Dermis microvascular lymphatic vessel endothelial cell (primary cell): ENCODE measurements around the gene CCDC183. TPM values are rescaled to one million over a fixed set of nuclear protein-coding genes. Genes with fewer than 3 reads are reported as not detected.
"Not testable (repeated sequence)": the region's sequence is repeated elsewhere in the genome, so short reads cannot be mapped to it uniquely, and the experiment has no call there.

ENCODE experiments used
- DNase-seq, 2 donors: peaks; one replicate each; pipeline versions ENCODE4 v3.0.0 to v3.0.0-alpha.2; 2010; ENCODE audit warnings: low read depth in 2 of 2
- total RNA-seq: library from RNA; depleted of rRNA; stranded (reverse); fragments of >200 nt; gene quantifications from 2 replicates; pipeline ENCODE4 v1.2.1, GENCODE V29; 2014

Gene CCDC183
- total RNA-seq, 1 donor from 2014 or later, result 0.26 TPM

DNA sequence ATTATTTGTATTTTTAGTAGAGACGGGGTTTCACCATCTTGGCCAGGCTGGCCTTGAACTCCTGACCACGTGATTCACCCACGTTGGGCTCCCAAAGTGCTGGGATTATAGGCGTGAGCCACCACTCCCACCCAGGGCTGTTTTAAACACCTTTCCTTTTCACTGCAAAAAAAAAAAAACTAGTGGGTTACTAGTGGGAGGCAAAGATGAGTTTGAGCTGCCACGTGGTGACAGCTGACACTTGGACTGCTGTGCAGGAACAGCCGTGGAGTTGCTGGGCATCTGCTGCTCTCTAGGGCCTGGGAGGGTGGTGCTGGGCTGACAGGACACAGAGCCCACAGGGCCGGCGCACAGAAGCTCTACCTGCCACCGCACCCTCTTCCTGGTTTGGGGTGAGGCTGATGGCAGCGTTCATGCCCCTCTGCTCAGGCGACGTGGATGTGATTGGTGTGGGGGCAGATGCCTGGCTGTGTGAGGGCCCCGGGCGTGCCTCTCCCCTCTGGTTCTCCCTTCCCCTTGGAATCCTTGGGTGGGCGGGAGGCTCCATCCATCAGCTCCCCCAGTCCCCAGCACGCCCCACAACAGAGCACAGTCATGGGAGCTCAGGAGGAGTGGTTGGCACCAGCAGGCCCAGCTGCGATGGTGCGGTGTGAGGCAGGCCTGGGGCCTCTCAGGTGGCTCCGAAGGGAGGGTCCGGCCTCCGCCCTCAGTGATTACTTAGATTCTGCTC is 28.5 kb downstream of the CCDC183 start:
- DNase-seq, result no peak

DNA sequence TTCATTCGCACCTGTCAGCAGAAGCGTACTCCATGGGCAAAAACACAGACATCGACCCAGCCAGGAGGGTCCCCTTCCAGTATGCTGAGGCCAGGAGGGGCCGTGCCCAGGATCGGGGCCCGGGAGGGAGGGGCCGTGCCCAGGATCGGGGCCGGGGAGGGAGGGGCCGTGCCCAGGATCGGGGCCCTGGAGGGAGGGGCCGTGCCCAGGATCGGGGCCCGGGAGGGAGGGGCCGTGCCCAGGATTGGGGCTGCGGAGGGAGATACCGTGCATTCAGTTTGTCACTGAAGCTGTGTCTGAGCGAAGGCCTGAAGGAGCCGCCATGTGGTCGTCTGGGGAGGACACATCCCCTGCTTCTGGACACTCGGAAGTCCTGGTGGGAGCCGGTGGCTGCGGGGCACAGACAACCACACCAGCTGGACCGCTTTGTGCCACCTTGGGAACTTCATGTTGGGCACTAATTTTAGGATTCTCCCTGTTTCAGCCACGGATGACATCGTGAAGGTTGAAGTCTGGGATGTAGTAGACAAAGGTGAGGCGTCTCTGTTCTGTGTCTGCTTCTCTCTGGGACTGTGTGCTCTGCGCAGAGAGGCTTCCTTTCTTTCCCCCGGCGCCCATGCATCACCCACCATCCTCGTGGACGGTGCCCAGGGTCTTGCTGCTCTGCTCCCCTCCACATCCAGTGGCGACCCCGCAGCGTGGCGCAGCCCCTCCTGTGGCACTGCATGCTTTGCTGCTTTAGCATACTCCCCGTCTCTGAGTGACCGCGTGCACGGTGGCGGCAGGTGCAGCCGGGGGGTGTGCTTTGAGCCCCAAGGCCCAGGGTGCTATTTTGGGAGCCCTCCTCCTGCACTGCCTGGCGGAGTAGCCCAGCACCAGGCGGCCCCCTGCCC is 29.4 kb downstream of the CCDC183 start:
- DNase-seq, result no peak

DNA sequence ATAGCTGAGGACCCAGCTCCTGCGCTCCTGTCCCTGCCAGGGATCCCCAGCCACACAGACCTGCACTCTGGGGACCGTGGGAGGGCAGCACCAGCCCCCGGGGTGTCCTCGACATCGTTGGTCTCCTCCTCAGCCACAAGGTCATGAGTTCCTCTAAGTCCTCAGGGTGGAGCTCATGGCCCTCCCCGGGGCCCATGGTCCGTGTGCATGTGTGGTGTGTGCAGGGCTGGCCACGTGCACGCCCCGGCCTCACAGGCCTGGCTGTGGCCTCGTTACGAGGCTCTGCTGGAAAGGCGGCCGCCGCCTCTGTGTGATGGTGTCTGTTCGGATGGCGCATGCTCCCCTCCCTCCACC is 30.0 kb downstream of the CCDC183 start:
- DNase-seq, result no peak

DNA sequence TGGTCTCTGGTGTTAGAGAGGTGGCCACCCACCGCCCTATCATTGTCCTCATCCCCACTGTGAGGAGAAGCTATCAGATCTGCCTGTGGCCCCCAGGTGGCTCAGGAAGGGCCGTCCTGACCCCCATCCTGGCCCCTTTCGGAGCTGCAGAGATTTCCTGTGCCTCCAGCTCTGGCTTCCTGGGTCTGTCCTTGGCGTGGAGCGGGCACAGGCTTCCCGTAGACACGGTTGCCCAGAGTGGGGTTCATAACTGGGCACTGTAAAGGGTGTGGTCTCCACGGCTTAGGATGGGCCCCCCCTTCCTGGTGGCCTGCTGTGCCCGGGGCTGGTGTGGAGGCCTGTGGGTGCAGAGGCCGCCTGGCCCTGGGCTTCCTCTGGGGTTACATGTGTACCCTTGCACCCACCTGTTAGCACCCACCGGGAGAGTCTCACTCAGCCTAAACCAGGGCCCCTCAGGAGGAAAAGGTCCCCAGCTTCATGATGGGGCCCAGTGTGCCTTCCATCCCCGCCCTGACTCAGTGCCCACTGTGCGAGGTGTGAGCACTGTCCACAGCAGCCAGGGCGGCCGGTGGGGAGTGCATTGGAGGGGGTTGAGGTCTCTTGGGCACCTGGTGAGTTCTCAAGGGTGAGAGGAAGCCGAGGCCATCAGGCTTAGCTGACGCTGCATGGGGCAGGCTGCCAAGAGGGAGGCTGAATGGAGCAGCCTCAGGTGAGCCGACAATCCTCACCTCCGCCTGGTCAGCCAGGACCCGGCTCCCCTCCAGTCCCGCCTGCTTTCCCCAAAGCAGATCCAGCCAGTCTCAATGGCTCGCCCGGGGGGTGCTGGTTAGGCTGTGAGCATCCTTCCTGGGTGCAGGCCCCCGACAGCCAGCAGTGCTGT is 30.8 kb downstream of the CCDC183 start:
- DNase-seq, result no peak

DNA sequence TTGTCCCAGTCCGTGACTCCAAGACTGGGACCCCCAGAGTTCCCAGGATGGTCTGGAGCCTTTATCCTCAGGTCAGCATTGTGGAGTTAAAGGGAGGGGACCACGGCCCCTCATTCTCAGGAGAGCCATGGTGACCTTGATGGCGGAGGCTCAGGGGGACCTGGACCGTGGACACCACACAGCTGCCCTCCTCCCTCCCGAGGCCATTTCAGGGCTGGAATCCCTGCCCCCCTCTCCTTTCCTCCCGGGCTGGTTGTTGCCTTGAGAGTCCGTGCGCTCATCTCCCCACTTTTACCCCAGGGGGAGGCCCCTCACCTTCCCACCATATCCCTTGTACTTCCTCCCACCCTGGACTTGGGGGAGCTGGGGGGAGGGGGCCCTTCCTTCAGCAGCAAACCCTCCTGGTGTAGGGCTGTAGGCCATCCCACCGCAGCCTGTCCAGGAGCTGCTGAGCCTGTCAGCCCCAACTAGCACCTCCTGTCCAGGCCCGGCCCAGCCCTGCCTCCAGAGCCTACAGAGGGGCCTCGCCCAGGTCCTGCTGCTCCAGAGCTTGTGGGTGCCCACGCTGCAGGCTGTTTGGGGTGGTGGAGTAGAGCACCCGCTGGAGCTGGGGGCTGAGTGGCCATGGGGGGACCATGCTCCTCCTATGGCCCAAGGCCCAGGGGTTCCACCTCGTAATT is 31.8 kb downstream of the CCDC183 start:
- DNase-seq, result no peak

DNA sequence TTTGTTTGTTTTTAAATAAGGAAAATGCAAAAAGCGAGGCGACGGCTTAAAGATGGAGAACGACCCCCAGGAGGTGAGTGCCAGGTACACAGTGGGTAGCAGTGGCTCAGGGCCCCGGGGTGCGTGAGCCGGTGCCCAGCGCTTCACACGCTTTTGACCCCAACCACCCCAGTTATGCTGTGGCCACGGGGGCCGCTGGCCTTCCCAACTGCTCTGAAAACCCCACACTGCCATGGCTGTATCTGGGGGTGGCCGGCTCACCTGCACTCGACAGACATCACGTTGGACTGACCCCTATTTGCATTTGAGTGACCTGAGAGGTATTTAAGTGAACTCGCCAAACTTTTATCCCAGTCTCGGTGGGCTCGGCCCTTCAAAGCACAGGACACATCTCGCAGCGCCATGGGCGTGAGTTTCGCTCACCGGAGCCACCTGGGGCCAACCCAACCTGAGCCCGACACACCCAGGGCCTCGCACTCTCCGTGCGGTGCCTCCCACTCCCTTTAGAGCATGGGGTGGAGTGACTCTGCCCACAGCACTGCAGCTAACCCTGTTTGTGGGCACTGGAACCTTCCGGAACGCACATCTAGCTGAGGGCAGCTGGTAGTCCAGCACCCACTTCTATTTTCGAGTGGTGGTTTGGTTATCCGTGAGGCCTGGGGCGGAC is 32.5 kb downstream of the CCDC183 start:
- no peak for DNase-seq

DNA sequence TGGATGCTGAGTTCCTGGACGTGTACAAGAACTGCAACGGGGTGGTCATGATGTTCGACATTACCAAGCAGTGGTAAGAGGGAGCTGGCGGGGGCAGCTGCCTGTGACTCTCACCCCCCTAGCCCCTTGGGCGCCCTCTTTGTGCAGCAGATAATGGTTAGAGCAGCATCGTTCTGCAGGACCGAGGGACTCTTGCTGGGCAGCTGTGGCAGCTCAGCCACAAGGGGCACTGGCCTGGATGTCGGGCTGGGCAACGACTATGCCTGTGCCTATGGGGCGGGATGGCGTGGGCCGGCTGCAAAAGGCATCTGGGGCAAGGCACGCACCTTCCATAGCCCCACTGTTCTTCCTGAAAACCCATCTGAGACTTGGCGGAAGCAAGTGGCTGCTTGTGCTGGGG is 33.3 kb downstream of the CCDC183 start:
- no peak for DNase-seq

DNA sequence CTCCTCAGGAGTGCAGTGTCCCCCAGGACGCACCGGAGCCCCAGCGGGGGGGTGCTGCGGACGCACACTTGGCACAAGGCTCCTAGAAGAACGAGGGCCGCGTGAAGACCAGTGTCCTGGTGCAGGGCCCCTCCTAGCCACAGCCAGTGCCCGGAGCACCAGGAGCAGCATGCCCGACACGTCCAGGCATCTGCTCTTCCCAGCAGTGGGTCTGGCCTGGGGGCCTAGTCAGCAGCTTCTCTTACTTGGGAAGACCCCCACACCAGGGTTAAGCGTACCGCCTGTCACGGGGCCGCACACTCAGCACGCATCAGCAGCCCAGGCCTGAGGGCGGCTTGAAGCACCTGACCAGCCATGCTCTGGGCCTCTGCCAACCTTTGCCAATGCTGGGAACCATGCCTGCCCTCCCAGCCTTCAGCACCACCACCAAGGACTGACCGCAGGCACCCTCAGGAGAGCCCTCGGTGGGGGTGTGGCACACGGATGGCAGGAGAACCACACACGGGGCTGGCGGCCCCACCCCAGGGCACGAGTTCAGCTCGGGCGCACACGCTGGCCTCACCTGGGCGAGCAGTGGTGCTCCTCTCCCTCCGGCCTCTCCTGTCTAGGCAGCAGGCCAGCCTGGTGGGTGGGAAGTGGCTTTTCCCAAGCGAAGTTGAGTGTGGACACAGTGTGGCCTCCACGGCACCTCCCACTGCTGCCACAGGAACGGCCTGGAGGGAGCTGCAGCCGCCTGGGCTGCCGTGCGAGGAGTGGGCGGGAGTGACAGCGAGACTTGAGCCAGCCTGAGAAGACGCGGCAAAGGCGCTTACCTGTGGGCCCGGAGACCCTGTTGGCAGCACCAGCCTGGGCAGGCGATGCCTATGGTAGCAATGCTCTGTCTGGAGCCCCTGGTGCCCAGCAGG is 34.1 kb downstream of the CCDC183 start:
- DNase-seq, result no peak

DNA sequence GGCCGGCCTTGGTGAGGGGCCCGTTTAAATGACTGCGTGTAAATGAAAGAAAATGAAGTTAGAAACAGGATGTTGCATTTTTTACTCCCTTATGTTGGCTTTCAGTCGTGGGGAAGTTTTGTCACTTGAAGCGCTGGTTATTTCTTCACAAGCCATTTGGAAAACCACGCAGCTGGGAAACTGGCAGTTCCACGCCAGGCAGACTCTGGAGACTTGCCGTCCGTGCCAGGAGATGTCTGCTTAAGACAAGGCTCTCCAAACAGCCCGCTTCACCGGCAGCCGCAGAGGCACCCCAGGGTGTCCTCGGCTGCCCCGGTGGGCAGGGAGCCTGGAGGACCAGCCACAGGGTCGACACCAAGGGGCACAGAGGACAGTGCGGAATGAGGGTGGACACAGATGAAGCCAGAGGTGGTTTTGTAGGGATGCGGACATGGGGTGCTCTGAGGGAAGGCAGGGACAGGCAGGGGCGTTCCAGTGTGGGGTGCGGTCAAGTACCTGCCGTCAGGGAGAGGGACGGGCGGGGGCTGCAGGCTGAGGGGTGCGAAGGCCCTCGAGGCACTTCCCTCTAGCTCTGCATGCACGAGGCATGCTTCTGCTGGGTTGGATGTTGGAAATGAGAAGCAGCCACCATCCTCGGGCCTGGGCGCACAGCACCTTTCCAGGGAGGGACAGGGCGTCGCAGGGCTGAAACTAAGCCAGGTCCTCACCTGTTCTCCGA is 35.0 kb downstream of the CCDC183 start:
- no peak for DNase-seq

DNA sequence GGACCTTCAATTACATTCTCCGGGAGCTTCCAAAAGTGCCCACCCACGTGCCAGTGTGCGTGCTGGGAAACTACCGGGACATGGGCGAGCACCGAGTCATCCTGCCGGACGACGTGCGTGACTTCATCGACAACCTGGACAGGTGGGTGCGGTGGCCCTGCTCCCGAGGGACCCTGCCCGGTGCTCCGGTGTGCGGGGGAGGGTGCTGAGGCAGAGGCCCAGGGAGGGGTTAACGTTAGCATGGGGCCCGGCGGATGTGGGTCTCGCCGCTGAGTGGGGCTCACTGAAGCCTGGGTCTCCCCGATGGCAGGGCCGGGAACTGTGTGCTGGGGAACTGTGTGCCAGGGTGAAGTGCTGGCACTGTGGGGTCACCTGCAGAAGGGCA is 35.6 kb downstream of the CCDC183 start:
- DNase-seq, result no peak

DNA sequence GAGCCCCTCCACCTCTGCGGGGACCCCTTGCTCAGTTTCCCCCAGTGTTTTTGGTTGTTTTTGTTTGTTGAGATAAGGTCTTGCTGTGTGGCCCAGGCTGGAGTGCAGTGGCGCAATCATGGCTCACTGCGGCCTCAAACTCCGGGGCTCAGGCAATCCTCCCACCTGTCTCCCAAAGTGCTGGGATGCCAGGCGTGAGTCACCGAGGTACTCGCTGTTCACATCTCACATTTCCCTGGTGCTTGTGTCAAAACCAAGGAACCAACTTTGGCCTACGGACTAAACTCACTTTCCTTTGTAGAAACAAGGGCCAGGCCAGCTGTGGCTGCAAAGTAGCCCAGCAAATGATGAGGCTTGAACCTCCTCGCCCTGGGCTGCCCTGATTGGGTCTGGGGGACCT is 36.4 kb downstream of the CCDC183 start:
- DNase-seq, result no peak

DNA sequence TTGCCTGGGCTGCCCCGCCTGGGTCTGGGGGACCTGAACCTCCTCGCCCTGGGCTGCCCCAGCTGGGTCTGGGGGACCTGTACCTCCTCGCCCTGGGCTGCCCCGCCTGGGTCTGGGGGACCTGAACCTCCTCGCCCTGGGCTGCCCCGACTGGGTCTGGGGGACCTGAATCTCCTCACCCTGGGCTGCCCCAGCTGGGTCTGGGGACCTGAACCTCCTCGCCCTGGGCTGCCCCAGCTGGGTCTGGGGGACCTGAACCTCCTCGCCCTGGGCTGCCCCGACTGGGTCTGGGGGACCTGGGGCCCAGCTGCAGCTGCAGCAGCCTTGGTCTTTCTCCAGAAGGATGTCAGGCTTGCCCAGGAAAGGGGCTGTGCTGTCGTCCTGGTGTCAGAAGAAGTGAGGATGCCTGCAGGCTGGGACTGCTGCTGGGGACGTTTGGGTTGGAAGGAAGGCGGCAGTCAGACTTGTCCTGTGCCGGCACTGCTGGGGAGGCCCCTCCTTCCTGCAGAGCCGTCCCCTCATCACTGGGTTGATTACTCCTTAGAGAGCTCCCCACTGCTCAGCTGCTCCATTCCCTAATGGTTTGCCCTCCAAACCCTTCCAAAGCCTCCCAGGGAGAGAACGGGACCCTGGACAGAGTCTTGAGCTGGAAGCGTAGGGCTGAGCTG is 37.4 kb downstream of the CCDC183 start:
- DNase-seq, result not testable (repeated sequence)

DNA sequence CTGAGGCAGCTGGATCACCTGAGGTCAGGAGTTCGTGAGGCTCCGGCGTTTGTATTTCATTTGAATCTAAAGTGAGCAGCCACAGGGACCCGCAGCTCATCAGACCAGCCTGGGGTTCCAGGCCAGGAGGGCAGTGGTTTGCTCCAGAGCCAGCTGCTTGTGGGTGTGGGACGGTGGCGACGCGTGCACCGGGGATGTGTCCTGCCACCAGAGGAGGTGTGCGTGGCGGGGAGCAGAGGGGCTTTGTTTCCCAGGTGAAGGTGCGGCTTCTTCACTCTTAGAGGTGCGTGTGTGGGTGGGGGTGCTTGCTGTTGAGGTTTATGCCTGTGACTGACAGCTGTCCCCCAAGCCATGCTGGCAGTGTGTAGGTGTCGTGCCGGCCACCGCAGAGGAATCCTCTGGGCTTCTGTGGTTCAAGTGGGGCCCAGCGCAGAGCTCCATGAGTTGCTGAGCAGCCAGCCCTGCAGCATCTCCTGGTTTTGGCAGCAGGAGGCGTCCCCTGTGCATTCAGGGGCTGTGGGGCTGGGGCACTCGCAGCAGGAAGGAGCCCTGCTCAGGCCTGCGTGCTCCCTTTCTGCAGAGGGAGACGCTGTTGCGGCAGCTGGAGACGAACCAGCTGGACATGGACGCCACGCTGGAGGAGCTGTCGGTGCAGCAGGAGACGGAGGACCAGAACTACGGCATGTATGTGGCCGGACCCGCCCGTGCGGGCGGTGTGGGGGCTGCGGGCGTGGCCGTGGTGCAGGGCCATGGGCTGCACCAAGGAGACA is 39.2 kb downstream of the CCDC183 start:
- DNase-seq, result no peak

DNA sequence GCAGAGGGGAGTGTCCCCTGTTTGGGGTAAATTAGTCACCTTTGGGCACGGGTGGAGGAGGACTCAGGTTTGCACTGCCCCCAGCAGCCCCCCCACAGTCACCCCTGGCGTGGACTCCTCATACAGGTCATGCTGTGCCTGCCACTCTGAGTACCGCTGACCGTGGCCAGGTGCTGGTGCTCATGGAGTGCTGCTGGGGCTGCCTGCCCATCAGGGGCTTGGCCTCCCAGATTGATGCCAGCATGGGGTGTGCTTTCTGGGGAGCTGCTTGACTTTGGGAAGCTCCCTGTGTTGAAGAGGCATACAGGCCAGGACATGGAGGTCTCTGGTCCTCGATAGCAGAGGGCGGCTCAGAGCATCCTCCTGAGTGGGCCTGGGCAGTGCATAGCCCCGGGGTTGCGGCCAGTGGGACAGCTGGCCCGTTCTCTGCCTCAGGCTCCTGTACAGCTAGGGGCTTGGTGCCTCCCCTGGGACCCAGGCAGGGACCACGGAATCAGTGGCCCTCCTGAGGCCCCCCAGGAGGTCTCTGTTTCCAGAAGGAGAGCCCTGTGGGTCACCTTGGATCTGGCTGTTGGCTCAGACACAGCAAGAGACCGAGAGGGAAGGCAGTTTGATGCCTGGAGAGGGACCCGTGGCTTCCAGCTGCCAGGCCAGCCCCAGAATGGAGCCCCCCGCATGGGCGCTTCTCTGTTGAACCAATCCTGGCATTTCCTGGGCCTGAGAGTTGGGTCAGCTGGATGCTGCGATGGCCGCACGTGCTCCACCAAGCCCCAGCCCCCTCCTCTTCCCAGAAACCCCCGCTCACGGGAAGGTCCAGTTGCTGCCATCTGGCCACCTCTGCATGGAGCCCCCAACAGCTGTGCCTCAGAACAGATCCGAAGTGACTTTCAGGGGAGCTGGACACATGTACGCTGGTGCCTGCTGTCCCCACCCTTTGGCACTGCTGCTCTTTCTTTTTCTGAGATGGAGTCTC is 40.1 kb downstream of the CCDC183 start:
- no peak for DNase-seq

DNA sequence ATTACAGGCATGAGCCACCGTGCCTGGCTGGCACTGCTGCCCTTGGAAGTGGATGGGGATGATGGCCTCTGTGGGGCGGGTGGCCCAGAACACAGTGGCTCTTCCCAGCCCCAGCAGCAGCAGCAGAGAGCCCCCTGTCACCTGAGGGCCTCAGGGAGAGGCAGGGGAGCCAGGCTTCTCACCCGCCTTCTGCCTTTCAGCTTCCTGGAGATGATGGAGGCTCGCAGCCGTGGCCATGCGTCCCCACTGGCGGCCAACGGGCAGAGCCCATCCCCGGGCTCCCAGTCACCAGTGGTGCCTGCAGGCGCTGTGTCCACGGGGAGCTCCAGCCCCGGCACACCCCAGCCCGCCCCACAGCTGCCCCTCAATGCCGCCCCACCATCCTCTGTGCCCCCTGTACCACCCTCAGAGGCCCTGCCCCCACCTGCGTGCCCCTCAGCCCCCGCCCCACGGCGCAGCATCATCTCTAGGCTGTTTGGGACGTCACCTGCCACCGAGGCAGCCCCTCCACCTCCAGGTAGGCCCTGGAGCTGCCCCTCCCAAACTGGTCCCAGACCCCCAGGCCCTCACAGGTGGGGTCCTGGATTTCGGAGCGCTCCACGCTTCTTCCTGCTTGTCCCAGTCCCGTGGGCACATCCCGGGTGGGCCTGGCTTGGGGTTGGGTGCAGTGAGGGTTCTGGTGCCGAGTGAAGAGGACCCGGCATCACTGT is 41.2 kb downstream of the CCDC183 start:
- DNase-seq, result no peak

DNA sequence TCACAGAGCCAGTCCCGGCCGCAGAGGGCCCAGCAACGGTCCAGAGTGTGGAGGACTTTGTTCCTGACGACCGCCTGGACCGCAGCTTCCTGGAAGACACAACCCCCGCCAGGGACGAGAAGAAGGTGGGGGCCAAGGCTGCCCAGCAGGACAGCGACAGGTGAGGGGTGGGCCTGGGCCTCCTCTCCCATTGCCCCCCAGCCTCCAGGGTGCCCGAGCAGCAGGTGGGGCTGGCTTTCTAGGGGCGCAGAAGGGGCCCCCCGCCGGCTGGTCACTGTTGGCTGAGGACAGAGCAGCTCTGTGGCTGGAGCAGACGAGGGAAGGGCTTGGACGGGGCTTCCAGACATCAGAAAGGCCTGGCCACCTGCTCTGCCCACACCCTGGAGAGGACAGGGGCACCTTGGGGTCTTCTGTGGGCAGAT is 41.7 kb downstream of the CCDC183 start:
- not testable (repeated sequence) for DNase-seq
